Activated naive CD8-positive, alpha-beta T cell (primary cell): ENCODE data around the gene MYBBP1A.
"Not testable (repeated sequence)": the region's sequence is repeated elsewhere in the genome, so short reads cannot be mapped to it uniquely, and the experiment has no call there.

Source experiments
- H3K27ac Mint-ChIP-seq: one replicate; pipeline ENCODE4 v1.8.0; 2021; ENCODE audit warnings: mixed read lengths
- H3K27me3 Mint-ChIP-seq: one replicate; pipeline ENCODE4 v1.8.0; 2021; ENCODE audit warnings: mixed read lengths
- H3K36me3 Mint-ChIP-seq: one replicate; pipeline ENCODE4 v1.8.0; 2021; ENCODE audit warnings: mixed read lengths
- H3K4me1 Mint-ChIP-seq: one replicate; pipeline ENCODE4 v1.8.0; 2021; ENCODE audit warnings: low read depth, mixed read lengths
- H3K4me3 Mint-ChIP-seq: one replicate; pipeline ENCODE4 v1.8.0; 2021; ENCODE audit warnings: mild to moderate bottlenecking, mixed read lengths
- H3K9me3 Mint-ChIP-seq: one replicate; pipeline ENCODE4 v1.8.0; 2021; ENCODE audit warnings: low read depth, mixed read lengths

The MYBBP1A gene

GRCh38 chr17:4584101-4584916, 29.1 kb upstream of the MYBBP1A start, which contains the start of gene SMTNL2:
Gene SMTNL2 (plus strand): TSS chr17:4584529. CDS start chr17:4584606, 77 bp downstream.
- no peaks in the 10 kb centered on the region for H3K36me3 Mint-ChIP-seq
- H3K4me3 Mint-ChIP-seq = peak within 1 kb of the TSS; percentile 83
- H3K4me1 Mint-ChIP-seq = peaks cover 6% of the 10 kb centered on the region
- H3K27ac Mint-ChIP-seq = no peak within 1 kb of the TSS
- peaks cover 12% of the 10 kb centered on the region for H3K27me3 Mint-ChIP-seq
- no peaks in the 10 kb centered on the region for H3K9me3 Mint-ChIP-seq

GRCh38 chr17:4583782-4584100, 28.6 kb upstream of the MYBBP1A start:
- H3K4me3 Mint-ChIP-seq = peak overlapping the region; percentile 83
- no peak overlapping the region for H3K27ac Mint-ChIP-seq
- H3K27me3 Mint-ChIP-seq = peaks cover 12% of the 10 kb centered on the region
- peaks cover 6% of the 10 kb centered on the region for H3K4me1 Mint-ChIP-seq
- no peaks in the 10 kb centered on the region for H3K9me3 Mint-ChIP-seq
- no peaks in the 10 kb centered on the region for H3K36me3 Mint-ChIP-seq

- Mint-ChIP-seq H3K4me3 (peak overlapping the region; percentile 83), H3K4me1 (peaks cover 6% of the 10 kb centered on the region), H3K36me3 (no peaks in the 10 kb centered on the region), H3K9me3 (no peaks in the 10 kb centered on the region), H3K27me3 (peaks cover 12% of the 10 kb centered on the region), H3K27ac (no peak overlapping the region)
These were observed 28.0 kb upstream of the MYBBP1A start for GRCh38 chr17:4583206-4583605.

- Mint-ChIP-seq H3K27me3 (peaks cover 12% of the 10 kb centered on the region), H3K36me3 (no peaks in the 10 kb centered on the region), H3K4me3 (no peak overlapping the region), H3K9me3 (no peaks in the 10 kb centered on the region), H3K4me1 (peaks cover 6% of the 10 kb centered on the region), H3K27ac (no peak overlapping the region)
These were observed 27.5 kb upstream of the MYBBP1A start for GRCh38 chr17:4582691-4583090.

GRCh38 chr17:4582101-4582501, 26.9 kb upstream of the MYBBP1A start:
- no peak overlapping the region for H3K4me3 Mint-ChIP-seq
- H3K4me1 Mint-ChIP-seq = peaks cover 6% of the 10 kb centered on the region
- no peak overlapping the region for H3K27ac Mint-ChIP-seq
- no peaks in the 10 kb centered on the region for H3K36me3 Mint-ChIP-seq
- H3K27me3 Mint-ChIP-seq = peaks cover 12% of the 10 kb centered on the region
- no peaks in the 10 kb centered on the region for H3K9me3 Mint-ChIP-seq

GRCh38 chr17:4580291-4580690, 25.1 kb upstream of the MYBBP1A start:
- no peak overlapping the region for H3K4me3 Mint-ChIP-seq
- no peaks in the 10 kb centered on the region for H3K9me3 Mint-ChIP-seq
- H3K27me3 Mint-ChIP-seq = peaks cover 12% of the 10 kb centered on the region
- H3K36me3 Mint-ChIP-seq = no peaks in the 10 kb centered on the region
- H3K4me1 Mint-ChIP-seq = peaks cover 6% of the 10 kb centered on the region
- no peak overlapping the region for H3K27ac Mint-ChIP-seq

GRCh38 chr17:4579678-4580077, 24.5 kb upstream of the MYBBP1A start:
- H3K4me1 Mint-ChIP-seq = peaks cover 5% of the 10 kb centered on the region
- peaks cover 12% of the 10 kb centered on the region for H3K27me3 Mint-ChIP-seq
- H3K27ac Mint-ChIP-seq = no peak overlapping the region
- no peak overlapping the region for H3K4me3 Mint-ChIP-seq
- no peaks in the 10 kb centered on the region for H3K36me3 Mint-ChIP-seq
- H3K9me3 Mint-ChIP-seq = no peaks in the 10 kb centered on the region

GRCh38 chr17:4578349-4578748, 23.2 kb upstream of the MYBBP1A start:
- H3K9me3 Mint-ChIP-seq, H3K27ac Mint-ChIP-seq, H3K4me1 Mint-ChIP-seq, H3K27me3 Mint-ChIP-seq, H3K36me3 Mint-ChIP-seq, H3K4me3 Mint-ChIP-seq: not testable (repeated sequence)

- H3K36me3 Mint-ChIP-seq = no peaks in the 10 kb centered on the region
- H3K27me3 Mint-ChIP-seq = peaks cover 5% of the 10 kb centered on the region
- peaks cover 13% of the 10 kb centered on the region for H3K4me1 Mint-ChIP-seq
- H3K9me3 Mint-ChIP-seq = no peaks in the 10 kb centered on the region
- H3K4me3 Mint-ChIP-seq = no peak overlapping the region
- no peak overlapping the region for H3K27ac Mint-ChIP-seq
These were observed 22.3 kb upstream of the MYBBP1A start for GRCh38 chr17:4577386-4577993.

GRCh38 chr17:4576729-4577322, 21.6 kb upstream of the MYBBP1A start:
- no peaks in the 10 kb centered on the region for H3K9me3 Mint-ChIP-seq
- no peak overlapping the region for H3K27ac Mint-ChIP-seq
- peaks cover 5% of the 10 kb centered on the region for H3K27me3 Mint-ChIP-seq
- no peak overlapping the region for H3K4me3 Mint-ChIP-seq
- H3K36me3 Mint-ChIP-seq = no peaks in the 10 kb centered on the region
- peaks cover 13% of the 10 kb centered on the region for H3K4me1 Mint-ChIP-seq

- no peaks in the 10 kb centered on the region for H3K36me3 Mint-ChIP-seq
- H3K27ac Mint-ChIP-seq = no peak overlapping the region
- H3K4me1 Mint-ChIP-seq = peaks cover 13% of the 10 kb centered on the region
- H3K4me3 Mint-ChIP-seq = no peak overlapping the region
- no peaks in the 10 kb centered on the region for H3K9me3 Mint-ChIP-seq
- H3K27me3 Mint-ChIP-seq = peaks cover 2% of the 10 kb centered on the region
These were observed 21.0 kb upstream of the MYBBP1A start for GRCh38 chr17:4576161-4576558.

GRCh38 chr17:4574448-4575045, 19.4 kb upstream of the MYBBP1A start:
- Mint-ChIP-seq H3K36me3 (no peaks in the 10 kb centered on the region), H3K27me3 (no peaks in the 10 kb centered on the region), H3K9me3 (no peaks in the 10 kb centered on the region), H3K27ac (peak overlapping the region; percentile 68), H3K4me3 (no peak overlapping the region), H3K4me1 (peaks cover 13% of the 10 kb centered on the region)

GRCh38 chr17:4573669-4574068, 18.5 kb upstream of the MYBBP1A start:
- H3K4me1 Mint-ChIP-seq = peaks cover 13% of the 10 kb centered on the region
- H3K27me3 Mint-ChIP-seq = no peaks in the 10 kb centered on the region

GRCh38 chr17:4573115-4573514, 17.9 kb upstream of the MYBBP1A start:
- H3K36me3 Mint-ChIP-seq = no peaks in the 10 kb centered on the region
- no peaks in the 10 kb centered on the region for H3K9me3 Mint-ChIP-seq
- H3K4me3 Mint-ChIP-seq = peak overlapping the region; percentile 7
- no peaks in the 10 kb centered on the region for H3K27me3 Mint-ChIP-seq
- H3K27ac Mint-ChIP-seq = peak overlapping the region; percentile 58
- H3K4me1 Mint-ChIP-seq = peaks cover 13% of the 10 kb centered on the region

More at GRCh38 chr17:4573669-4574068, 18.5 kb upstream of the MYBBP1A start:
- Mint-ChIP-seq H3K9me3 (no peaks in the 10 kb centered on the region), H3K4me3 (peak overlapping the region; percentile 7), H3K36me3 (no peaks in the 10 kb centered on the region), H3K27ac (peak overlapping the region; percentile 68)

GRCh38 chr17:4572131-4572530, 16.9 kb upstream of the MYBBP1A start:
- Mint-ChIP-seq H3K36me3 (no peaks in the 10 kb centered on the region), H3K27ac (no peak overlapping the region), H3K4me1 (peaks cover 13% of the 10 kb centered on the region), H3K27me3 (no peaks in the 10 kb centered on the region), H3K4me3 (no peak overlapping the region), H3K9me3 (no peaks in the 10 kb centered on the region)
